Measurements from ENCODE around the gene FTO. TPM values are rescaled to one million over a fixed set of nuclear protein-coding genes. Genes with fewer than 3 reads are reported as not detected.

The FTO gene
- total RNA-seq, 1 experiment from 2014 or later: 48.1 TPM

DNA sequence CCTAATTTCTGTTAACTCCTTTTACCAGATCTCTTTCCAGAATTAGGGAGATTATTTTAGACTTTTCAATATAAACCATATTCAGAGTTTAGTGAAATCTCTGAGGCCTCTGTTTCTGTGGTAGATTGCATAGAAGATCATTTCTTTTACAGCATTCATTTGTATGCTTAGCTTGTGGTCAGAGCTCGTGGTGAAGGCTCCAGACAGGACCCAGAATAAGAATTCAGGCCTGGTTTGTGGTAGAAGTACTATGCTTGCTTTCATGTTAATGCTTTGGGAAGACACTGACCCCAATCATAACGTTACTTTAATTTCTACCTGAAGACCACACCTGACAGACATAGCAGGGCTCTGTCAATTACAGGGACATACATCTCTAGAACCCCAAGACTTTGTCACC, 258.1 kb downstream of the FTO start:
- no peak for DNase-seq (ENCODE audit: low spot score)

DNA sequence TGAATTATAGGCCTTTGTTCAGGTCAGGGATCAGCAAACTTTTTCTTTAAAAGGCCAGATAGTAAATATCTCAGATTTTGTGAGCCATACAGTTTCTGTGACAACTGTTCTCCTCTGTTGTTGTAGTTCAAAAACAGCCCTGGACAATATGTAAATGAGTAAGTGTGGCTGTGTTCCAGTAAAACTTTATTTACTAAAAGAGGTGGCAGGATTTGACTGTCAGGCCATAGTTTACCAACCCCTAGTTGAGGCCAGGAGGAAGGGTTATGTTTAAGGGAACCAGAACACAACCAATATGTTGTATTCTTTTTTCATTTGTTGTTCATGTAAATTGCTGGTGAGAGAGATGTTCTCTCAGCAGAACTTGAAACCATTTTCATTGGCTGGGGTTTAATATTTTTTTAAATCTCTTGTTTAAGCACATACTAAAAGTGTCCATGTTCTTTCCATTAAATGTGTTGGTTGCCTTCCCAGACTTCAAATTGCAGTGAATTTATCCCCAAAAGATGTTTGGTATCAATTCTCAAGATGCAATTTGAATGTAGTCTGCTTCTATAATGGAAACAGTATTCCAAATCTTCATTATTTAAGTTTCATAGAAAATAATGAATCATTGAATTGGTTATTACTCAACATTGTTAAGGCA, 260.3 kb downstream of the FTO start:
- DNase-seq (ENCODE audit: low spot score): no peak

DNA sequence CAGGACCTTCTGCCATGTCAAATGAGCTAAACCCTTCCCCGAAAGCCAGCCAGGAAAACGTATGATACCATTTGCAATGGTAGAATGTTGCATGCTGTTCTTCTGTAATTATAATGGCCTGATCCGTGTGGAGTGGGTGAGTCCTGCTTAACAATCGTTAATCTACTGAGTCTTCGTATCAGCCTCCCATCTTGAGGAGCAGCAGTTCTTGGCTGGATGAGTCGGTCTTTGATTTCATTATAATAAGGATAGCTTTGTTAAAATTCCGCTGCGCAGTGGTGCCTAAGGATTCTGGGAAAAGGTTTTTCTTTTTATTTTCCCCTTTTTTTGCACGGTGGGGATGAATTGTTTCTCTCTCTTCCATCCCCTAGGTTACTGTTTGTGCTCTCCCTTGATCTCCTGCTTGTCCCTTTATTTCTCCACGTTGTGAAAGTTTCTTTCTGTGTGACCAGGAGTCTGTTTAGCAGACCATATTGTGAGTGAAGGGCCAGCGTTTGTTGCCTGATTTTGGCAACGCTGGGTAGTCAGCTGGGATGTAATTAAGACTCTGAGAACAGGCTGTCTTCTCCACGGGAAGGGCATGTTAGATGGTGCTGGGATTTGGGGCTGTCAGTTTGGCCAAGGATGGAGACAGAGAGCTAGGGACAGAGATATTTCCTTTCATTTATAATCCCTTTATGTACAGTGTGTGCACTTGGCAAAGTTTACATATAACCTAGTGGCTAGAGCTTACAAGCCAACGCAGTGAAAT, 263.0 kb downstream of the FTO start:
- DNase-seq (ENCODE audit: low spot score): no peak

DNA sequence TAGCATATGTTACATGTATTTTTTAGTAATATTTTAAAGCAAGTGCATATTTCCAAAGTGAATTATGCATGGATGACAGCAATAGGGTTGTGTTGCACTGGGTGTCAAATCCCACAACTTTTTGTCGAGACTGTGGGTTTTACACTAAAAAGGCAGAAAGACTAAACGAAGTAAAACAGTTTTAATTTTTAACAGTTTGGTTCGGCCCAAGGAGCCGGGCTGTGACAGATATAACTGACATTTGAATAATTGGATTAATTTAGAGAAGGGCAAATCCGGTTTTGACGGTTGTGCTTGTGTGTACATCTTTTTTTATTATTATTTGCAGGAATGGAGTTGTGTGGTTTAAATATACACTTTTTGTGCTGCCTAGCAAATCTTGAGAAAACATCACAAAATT, 263.6 kb downstream of the FTO start:
- no peak for DNase-seq (ENCODE audit: low spot score)

DNA sequence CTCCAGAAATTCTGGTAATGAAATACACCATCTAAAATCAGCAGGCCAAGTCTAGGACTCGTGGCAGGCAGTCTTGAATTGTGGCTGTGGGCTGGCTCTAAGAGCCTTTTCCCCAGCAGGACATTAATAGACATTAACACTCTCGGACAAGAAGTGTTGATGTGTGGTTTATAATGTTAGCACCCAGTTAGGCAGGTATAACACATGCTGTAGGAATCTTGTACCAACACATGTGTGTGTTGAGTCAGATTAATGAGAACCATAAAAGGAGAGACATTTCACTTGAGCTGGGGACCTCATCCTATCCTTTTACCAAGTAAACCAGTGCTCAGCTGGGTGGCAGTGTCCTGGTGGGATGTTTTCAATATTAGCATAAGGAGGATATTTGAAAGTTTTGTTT, 264.5 kb downstream of the FTO start:
- no peak for DNase-seq (ENCODE audit: low spot score)

GRCh38 chr16:53968896-53969295, 264.9 kb downstream of the FTO start:
- no peak for DNase-seq (ENCODE audit: low spot score)

- DNase-seq (ENCODE audit: low spot score): no peak
These were observed 267.7 kb downstream of the FTO start for GRCh38 chr16:53971616-53972015.

- no peak for DNase-seq (ENCODE audit: low spot score)
These were observed 269.1 kb downstream of the FTO start for GRCh38 chr16:53973021-53973420.

DNA sequence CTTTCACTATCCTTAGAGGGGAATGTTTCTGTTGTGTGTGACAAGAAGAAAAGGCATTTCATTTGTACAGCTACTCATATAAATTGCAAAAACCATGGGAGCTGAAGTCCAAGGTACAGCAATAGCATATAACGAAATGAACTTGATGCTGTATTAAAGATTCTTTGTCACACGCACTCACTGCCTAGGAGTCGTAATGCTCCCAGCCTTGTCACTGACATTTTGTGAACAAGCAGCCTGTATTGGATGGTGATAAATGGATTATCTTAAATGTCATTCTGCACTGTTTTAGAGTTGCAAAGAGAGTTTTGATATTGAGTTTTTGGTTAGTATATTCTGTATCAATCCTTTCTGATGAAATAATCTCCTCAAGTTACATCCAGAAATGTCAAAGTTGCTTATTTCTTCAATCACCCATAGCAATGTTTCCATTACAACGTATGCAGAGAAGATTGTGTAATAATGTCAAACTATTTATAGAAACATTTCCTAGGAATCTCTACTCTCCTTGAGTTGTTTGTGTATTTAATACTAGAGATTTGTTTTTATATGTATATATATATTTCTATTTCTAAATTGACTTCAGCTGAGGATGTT, 270.6 kb downstream of the FTO start:
- DNase-seq (ENCODE audit: low spot score): no peak

- no peak for DNase-seq (ENCODE audit: low spot score)
These were observed 276.7 kb downstream of the FTO start for GRCh38 chr16:53980675-53981074.

DNA sequence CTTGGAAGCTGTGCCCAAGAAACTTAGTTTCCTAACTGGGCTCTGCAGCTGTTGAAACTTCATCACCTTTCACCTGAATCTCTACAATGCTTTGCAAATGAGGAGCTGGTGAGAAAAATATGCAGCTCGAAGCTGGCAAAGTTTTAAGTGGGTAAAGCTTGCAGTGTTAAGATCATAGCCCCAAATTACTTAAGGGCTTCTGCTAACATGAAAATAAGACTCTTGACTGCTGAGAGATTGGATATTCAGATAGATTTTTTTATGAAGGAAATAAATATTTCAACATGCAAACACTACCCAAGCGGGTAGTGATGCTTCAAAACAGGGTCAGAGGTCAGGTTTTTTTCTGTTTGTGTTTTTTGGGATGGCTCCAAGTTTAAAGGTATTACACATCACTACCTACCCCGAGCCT, 278.7 kb downstream of the FTO start:
- no peak for DNase-seq (ENCODE audit: low spot score)

GRCh38 chr16:53984936-53985335, 281.0 kb downstream of the FTO start:
- no peak for DNase-seq (ENCODE audit: low spot score)

DNA sequence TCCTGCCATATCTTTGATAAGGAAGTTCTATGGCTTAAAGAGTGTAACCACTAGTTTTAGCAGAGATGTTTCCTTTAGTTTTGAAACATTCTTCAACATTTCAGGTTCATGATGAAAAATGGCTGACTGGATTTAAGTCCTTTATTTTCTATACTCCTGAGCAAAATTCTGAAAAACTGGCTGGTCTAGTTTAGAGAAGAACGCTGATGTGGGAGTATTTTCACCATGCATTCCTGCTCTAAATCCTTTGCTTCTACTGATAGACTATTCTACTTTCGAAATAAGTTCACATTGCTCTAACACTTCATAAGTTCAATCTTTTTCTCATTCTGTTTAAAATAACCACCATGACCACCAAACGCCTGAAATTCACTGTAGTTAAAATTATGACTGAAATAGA, 281.9 kb downstream of the FTO start:
- DNase-seq (ENCODE audit: low spot score): no peak

DNA sequence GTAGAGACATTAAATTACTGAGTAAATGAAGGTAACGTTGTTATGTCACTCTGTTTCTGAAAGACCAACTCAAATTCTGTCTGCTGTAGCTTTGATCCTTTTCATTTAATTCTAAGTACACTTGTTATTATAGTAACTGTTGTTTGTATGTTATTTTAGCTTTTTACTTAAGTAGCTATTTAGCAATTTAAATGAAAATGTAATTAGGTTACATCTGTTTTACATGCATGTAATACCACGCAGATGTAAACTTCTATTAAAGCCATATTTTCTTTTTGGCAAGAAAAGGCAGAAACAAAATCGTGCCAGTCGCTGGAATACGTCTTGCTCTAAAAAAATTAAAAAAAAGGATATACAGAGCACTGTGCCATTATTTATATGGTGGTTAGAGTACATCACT, 282.8 kb downstream of the FTO start:
- DNase-seq (ENCODE audit: low spot score): no peak

- DNase-seq (ENCODE audit: low spot score): no peak
These were observed 284.2 kb downstream of the FTO start for GRCh38 chr16:53988136-53988535.

DNA sequence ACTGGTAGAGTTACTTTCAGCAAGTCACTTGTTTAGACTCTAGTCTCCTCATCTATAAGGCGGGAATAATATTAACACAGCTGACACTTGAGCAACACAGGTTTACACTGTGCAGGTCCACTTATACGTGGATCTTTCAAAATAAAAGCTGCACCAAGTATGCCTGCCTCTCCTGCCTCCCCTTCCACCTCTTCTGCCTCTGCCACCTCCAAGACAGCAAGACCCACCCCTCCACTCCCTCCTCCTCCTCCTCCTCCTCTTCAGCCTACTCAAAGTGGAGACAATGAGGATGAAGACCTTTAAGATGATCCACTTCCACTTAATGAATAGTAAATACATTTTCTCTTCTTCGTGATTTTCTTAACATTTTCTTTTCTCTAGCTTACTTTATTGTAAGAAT, 285.6 kb downstream of the FTO start:
- DNase-seq (ENCODE audit: low spot score): no peak

GRCh38 chr16:53991754-53992378, 287.9 kb downstream of the FTO start:
- DNase-seq (ENCODE audit: low spot score): peak; percentile 3

GRCh38 chr16:53995378-53995777, 291.4 kb downstream of the FTO start:
- DNase-seq (ENCODE audit: low spot score): no peak

- no peak for DNase-seq (ENCODE audit: low spot score)
These were observed 293.0 kb downstream of the FTO start for GRCh38 chr16:53996961-53997360.

GRCh38 chr16:53998024-53998810, 294.3 kb downstream of the FTO start:
- no peak for DNase-seq (ENCODE audit: low spot score)

- DNase-seq (ENCODE audit: low spot score): no peak
These were observed 295.1 kb downstream of the FTO start for GRCh38 chr16:53998966-53999522.

DNA sequence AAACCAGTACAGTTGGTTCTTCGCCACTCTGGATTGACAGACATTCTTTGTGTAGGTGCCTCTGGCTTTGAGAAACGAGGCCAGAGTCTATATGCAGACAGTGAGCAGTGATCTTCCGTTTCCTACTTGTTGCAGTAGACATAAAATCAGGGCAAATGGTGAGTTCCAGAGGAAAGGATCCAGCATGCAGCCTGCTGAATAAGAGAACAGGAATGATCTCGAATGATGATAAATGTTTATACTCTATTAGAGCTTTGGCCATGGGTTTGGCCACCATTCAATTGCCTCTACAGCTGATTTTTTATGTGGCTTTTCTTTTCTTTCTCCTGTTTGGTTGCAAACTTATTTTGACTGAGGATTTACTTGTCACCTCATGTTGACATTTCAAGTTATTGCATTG, 295.9 kb downstream of the FTO start:
- no peak for DNase-seq (ENCODE audit: low spot score)
